HG03095 (cell line): ENCODE results near the gene FPGS.

Source experiments
- ATAC-seq: cut with Tn5 transposase; IDR thresholded peaks from one replicate; pipeline ENCODE4 v1.9.1; 2021; ENCODE audit warnings: moderate library complexity; ENCODE audit not compliant: unreplicated experiment

Gene FPGS

GRCh38 chr9:127810378-127811187 is 7.9 kb downstream of the FPGS start:
- no peak for ATAC-seq

GRCh38 chr9:127812011-127812410 is 9.3 kb downstream of the FPGS start:
- ATAC-seq = no peak

GRCh38 chr9:127812936-127813675 is 10.4 kb downstream of the FPGS start:
- no peak for ATAC-seq

GRCh38 chr9:127813686-127814226 is 11.1 kb downstream of the FPGS start:
- no peak for ATAC-seq

DNA sequence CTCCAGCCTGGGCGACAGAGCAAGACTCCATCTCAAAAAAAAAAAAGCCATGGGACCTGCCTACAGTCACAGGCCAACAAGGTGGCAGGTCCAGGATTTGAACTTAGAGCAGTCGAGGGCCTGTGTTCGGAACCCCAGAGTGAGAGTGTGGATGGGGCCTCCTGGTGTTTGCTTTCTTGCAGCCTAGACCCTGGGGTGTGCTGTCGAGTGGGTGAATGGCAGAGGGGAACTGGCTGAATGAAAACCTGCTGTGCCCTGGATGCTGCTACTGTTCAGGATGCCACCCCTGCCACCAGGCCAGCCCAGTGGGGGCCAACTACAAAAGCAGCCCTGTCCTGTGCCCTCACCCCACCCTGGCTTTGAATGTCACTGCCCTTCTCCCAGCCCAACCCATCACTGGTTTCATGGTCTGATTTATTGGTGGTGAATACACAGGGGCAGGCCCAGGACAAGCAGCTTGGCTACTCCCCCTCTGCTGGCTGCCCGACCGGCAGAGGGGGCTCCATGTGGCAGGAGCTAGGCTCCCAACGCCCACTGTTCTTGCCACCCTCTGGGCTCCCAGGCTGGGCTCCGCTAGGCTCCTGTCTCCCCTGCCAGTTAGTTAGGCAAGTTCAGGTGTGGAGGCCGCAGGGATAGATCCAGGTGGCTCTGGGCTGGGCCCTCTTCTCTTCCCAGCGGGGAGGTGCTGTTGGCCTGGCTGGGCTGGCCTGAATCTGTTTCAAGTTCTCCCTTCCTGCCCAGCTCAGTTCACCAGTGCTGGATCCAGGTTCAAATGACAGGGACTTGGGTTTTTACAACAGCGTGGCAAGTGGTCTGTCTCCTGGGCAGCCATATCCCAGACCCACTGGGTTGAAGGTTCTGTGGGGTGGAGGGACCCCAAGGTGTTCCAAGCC is 12.2 kb downstream of the FPGS start:
- ATAC-seq = no peak

DNA sequence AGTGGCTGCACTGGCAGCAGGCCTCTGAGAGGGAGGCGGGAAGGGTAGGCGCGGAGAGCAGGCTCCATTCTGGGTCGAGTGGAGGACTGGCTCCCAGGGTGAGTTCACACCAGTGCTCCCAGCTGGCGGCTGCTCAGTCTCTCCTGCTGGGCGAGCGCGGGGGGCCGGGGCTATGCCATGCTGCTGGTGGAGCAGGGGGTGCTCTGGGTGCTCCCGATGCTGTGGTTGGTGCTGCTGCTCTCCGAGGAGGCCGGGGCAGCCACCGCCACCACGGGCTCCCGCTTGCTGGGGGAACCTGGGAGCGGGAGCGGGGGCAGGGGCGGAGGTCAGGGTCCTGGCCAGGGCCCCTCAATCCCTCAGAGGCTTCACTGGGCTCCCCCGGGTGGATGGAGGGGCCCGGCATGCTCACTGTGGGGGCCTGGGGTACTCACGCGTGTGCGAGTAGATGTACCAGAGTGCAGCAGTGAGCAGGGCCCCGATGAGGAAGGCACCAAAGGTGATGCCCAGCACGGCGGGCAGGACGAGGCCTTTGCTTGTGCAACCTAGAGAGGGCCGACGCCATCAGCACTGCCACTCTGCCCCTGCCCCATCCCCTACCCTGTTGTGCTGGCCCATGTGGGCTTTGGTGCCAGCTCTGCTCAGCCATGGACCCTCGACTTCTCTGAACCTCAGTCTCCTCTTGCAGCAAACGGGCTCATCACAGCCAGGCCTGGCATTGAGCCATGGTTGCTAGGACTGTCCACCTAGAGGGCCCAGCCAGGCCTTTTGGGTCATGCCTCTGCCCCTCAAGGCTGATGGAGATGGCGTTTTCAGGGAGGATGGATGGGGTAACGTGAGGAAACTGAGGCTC is 13.1 kb downstream of the FPGS start:
- ATAC-seq = no peak

- no peak for ATAC-seq
These were observed 13.7 kb downstream of the FPGS start for GRCh38 chr9:127816362-127816725.

- ATAC-seq = no peak
These were observed 14.0 kb downstream of the FPGS start for GRCh38 chr9:127816728-127817127.

- no peak for ATAC-seq
These were observed 15.3 kb downstream of the FPGS start for GRCh38 chr9:127817881-127818434.

- no peak for ATAC-seq
These were observed 15.9 kb downstream of the FPGS start for GRCh38 chr9:127818574-127818973.

- no peak for ATAC-seq
These were observed 19.4 kb downstream of the FPGS start for GRCh38 chr9:127822108-127822507.

DNA sequence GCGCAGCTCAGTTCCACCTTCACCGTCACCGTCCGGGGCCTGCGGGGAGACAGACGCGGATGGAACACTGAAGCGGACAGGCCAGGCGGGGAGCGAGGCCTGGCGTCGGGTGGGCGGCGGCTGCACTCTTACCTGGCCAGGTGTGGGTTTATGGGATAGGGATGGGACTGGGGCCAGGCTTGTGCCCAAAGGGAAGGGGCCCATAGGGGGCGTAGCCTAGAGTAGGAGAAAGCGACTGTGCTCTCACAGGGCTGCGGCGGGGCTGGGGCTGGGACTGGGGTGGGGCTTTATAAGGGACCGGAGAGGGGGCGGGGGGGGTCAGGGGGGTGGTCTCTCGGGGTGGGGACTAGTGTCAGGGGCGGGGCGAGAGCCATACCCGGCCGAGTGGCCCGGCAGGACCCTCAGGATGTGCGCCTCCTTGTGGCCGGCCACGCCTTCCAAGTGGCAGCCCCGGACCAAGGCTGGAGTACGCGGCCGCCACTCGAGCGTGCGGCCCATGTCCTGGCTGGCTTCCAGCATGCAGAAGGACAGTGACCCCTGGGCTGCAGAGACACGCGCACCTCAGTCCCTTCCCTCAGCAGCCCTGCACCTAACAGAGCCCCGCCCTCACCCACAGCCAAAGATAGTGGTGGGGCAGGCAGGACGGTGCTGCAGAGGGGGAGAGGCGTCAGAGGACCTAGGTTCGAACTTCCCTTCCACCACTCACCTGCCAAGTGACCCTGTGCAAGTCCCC is 22.8 kb downstream of the FPGS start:
- ATAC-seq = no peak

DNA sequence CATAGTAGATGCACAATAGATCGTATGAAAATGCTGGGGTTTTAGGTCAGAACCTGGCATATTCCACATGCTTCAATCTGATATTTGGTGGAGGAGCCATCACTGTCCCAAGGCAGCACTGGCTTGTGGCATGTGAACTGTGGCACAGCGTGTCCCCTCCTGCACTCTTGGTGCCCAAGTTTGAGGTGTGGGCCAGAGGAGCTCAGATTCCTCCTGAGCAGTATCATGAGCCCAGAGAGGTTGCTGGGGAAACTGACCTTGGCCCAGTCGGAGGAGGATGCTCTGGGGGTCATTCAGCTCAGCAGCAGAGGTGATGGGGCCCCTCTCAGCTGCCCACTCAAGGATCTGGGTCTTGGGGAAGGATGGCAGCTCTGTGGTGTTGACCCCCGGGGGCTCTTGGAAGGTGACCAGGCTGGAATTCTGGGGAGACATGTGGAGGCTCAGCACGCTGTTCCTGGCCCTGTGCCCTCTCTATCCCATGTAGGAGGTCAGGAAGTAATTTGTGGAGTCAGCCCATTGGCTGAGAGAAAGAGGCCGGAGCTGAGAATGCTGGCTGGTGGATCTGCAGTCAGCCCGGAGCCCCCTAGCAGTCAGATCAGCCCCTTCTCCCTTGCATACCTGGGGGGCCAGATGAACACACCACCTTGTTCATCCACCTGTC is 23.7 kb downstream of the FPGS start:
- ATAC-seq = no peak

DNA sequence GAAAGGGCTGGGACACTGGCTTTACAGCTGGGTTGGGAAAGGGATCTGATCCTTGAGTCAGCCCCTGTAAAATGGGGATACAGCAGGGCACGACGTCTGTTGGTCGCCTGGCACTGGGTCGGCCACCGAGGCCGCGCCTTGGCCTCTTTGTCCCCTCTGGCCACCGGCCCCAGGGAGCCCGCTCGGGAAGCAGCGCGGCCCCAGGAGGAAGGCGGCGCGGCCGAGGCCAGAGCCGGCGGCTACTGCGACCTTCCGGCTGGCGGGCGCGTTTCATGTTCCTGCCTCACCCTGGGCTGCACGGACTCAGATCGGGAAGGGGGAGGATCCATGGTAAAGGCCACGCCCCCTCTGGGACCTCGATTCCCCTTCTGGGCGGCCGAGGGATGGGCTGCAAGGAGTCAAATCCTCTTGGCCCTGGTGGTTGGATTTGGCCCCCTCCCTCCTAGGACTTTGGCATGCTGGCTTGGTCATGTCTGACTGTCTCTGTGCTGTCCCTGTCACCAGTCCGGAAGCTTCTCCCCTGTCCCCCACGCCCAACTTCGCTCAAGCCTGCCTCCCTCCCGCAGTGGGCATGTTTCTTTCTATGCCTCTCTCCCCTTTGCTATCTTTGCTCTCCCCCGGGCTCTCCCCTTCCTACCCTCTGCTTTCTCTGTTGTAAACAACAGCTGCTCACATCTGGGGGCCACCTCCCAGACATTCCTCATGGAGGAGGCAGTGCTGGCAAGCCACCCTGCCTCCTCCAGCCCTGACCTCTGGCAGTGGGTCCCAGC is 25.8 kb downstream of the FPGS start:
- no peak for ATAC-seq

DNA sequence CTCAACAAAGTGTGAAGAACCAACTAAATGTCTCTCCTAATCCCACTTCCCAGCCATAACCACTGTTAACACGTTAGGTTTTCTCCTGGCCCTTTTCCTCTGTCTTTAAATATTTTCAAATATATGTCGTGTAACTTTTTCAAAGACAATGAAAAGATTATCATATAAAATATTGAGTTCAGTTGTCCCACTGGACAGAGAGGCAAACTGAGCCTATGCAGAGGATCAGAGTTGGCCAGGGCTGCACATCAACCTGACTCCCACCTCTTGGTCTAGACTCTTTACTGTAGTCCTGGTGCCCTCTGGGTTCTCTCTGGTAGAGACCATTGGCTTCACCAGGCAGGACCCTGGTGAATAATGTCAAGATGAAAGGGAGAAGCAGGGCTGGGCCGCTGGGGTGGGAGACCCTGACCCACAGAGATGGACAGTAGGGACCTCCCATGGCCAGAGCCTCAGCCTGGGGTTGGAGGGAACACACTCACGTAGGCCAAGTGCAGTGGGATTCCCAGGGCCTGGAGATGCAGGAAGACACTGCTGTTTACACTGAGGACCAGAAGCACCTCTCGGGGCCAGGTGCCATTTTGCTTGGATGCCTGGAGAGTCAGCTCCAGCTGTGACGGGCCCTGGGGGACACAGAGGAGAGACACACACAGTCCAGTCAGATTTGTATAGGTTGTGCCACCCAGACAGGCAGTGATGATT is 26.7 kb downstream of the FPGS start:
- ATAC-seq = no peak

- no peak for ATAC-seq
These were observed 29.6 kb downstream of the FPGS start for GRCh38 chr9:127832248-127832647.

DNA sequence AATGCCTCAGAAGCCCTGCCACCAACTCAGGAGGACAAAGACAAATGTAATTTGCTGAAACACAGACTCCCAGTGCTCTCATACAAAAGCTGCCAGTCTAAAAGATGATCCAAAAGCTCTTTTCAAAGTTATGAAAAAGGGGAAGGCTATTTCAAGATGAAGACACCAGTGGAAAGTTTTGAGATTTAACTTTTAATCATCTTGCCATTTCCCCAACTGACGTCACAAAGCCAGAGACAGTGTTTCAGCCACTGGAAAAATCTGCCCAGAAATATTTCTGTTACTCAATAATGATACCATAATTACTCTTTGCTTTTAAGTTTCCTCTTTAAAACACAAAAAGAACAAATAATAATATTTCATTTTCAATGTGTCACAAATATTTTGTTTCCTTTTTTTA is 30.9 kb downstream of the FPGS start:
- no peak for ATAC-seq
